Stimulated activated CD8-positive, alpha-beta memory T cell treated with anti-CD3 and anti-CD28 coated beads, Interleukin-12 subunit alpha, Interleukin-12 subunit beta, amount 100 ng/mL, for 4 hours (primary cell): ENCODE results near the gene AKR1B15.
"Not testable (repeated sequence)": the region's sequence is repeated elsewhere in the genome, so short reads cannot be mapped to it uniquely, and the experiment has no call there.

Experiments
- DNase-seq: peaks from one replicate; pipeline ENCODE4 v3.0.0-alpha.2; 2020; ENCODE audit warnings: low read depth

Gene AKR1B15

GRCh38 chr7:134548877-134549276 lies at the start of gene AKR1B15:
TSS of gene AKR1B15 (plus strand) at chr7:134549110. CDS start at chr7:134564620, 15,510 bp downstream.
- DNase-seq: no peak

GRCh38 chr7:134500406-134500805 lies 48.5 kb upstream of the AKR1B15 start:
- no peak for DNase-seq

GRCh38 chr7:134500982-134501381 lies 47.9 kb upstream of the AKR1B15 start:
- no peak for DNase-seq

- no peak for DNase-seq
Observed at GRCh38 chr7:134502463-134503371, 46.2 kb upstream of the AKR1B15 start.

GRCh38 chr7:134504660-134505164 lies 44.2 kb upstream of the AKR1B15 start:
- no peak for DNase-seq

- DNase-seq: no peak
Observed at GRCh38 chr7:134505856-134506255, 43.1 kb upstream of the AKR1B15 start.

GRCh38 chr7:134509010-134509409 lies 39.9 kb upstream of the AKR1B15 start:
- DNase-seq: no peak

GRCh38 chr7:134510646-134511045 lies 38.3 kb upstream of the AKR1B15 start:
- DNase-seq: no peak

- DNase-seq: no peak
Observed at GRCh38 chr7:134512271-134512670, 36.6 kb upstream of the AKR1B15 start.

GRCh38 chr7:134513169-134513752 lies 35.6 kb upstream of the AKR1B15 start:
- DNase-seq: no peak

- DNase-seq: no peak
Observed at GRCh38 chr7:134514106-134514505, 34.8 kb upstream of the AKR1B15 start.

GRCh38 chr7:134514663-134515062 lies 34.2 kb upstream of the AKR1B15 start:
- no peak for DNase-seq

- no peak for DNase-seq
Observed at GRCh38 chr7:134515569-134516468, 33.1 kb upstream of the AKR1B15 start.

GRCh38 chr7:134520130-134520529 lies 28.8 kb upstream of the AKR1B15 start:
- DNase-seq: no peak

GRCh38 chr7:134522601-134523000 lies 26.3 kb upstream of the AKR1B15 start:
- no peak for DNase-seq

GRCh38 chr7:134525449-134525848 lies 23.5 kb upstream of the AKR1B15 start:
- DNase-seq: not testable (repeated sequence)

GRCh38 chr7:134526552-134527248 lies 22.2 kb upstream of the AKR1B15 start:
- DNase-seq: not testable (repeated sequence)

GRCh38 chr7:134527979-134528371 lies 20.9 kb upstream of the AKR1B15 start:
- DNase-seq: no peak

GRCh38 chr7:134528749-134529148 lies 20.2 kb upstream of the AKR1B15 start:
- no peak for DNase-seq

- no peak for DNase-seq
Observed at GRCh38 chr7:134530460-134530859, 18.4 kb upstream of the AKR1B15 start.

GRCh38 chr7:134532180-134532953 lies 16.5 kb upstream of the AKR1B15 start:
- DNase-seq: no peak
